K562 (cell line): ENCODE measurements around the gene BHLHE23. TPM values are rescaled to one million over a fixed set of nuclear protein-coding genes. Genes with fewer than 3 reads are reported as not detected.

Experiments
- ATAC-seq: fragments of 200-7000 bp; cut with Tn5 transposase; 3 replicates; pipeline ENCODE4 v1.9.1; 2020; ENCODE audit warnings: moderate library complexity
- BruUV-seq: library from RNA; stranded (reverse); fragments of 400-500 nt; replicated peaks from 2 replicates; lab custom pipeline; 2021; lab: Mats Ljungman, UMichigan
- CTCF ChIA-PET: fragments of 300-600 bp; formaldehyde crosslinking; extraction: SDS; loops from one replicate; lab custom pipeline; 2021; ENCODE audit warnings: low intra/inter-chr PET ratio; lab: Yijun Ruan, JAX
- POLR2A ChIA-PET: fragments of 300-600, 350-650 bp; sonication (Branson Sonifier 250); formaldehyde crosslinking; extraction: SDS; loops from one replicate; lab custom pipeline; 2021; ENCODE audit warnings: antibody characterized with exemption, inconsistent platforms; lab: Yijun Ruan, JAX
- DNase-seq, 4 experiments: peaks; one replicate each; pipeline versions ENCODE4 v3.0.0 to v3.0.0-alpha.2; 2011 to 2018; ENCODE audit warnings: low spot score in 3 of 4, mixed read lengths in 3 of 4; ENCODE audit errors: extremely low read depth in 1 of 4
- FAIRE-seq: peaks from 2 replicates; lab custom pipeline; 2011; peaks lifted over from hg19 to GRCh38; lab: Jason Lieb, UNC
- H2AFZ ChIP-seq: 2 replicates; pipeline ENCODE4 v1.6.0; 2011; ENCODE audit warnings: low read depth, low read length, control low read depth, inconsistent platforms
- H3K27ac ChIP-seq: fragments of 200-600 bp; 3 replicates; pipeline ENCODE4 v1.8.0; 2011; ENCODE audit warnings: low read depth, mild to moderate bottlenecking, control low read depth, inconsistent platforms, low read length, moderate library complexity, mixed read lengths; ENCODE audit errors: extremely low read depth
- H3K27me3 ChIP-seq, 2 experiments: fragments of 300-600 bp in 1 of 2; 2 replicates in 1 of 2; 3 replicates in 1 of 2; pipeline versions ENCODE4 v1.6.0 to v1.8.0; 2011; ENCODE audit warnings: inconsistent platforms in 2 of 2, low read length in 2 of 2, mild to moderate bottlenecking in 1 of 2, mixed read lengths in 1 of 2, moderate library complexity in 1 of 2; ENCODE audit not compliant: control insufficient read depth in 2 of 2, insufficient read depth in 2 of 2
- H3K36me3 ChIP-seq: fragments of 300-600 bp; 3 replicates; pipeline ENCODE4 v1.8.0; 2011; ENCODE audit warnings: mild to moderate bottlenecking, low read length, inconsistent platforms; ENCODE audit not compliant: control insufficient read depth, insufficient read depth
- H3K4me1 ChIP-seq, 2 experiments: fragments of 200-600 bp in 1 of 2; replicated peaks in 1 of 2; 2 replicates in 1 of 2; 3 replicates in 1 of 2; pipeline versions ENCODE4 v1.5.1 to v1.8.0; 2011; ENCODE audit warnings: inconsistent platforms in 2 of 2, low read length in 2 of 2, mild to moderate bottlenecking in 1 of 2, mixed read lengths in 1 of 2, moderate library complexity in 1 of 2; ENCODE audit not compliant: control insufficient read depth in 2 of 2, insufficient read depth in 2 of 2
- H3K4me2 ChIP-seq: 2 replicates; pipeline ENCODE4 v1.6.1; 2011; ENCODE audit warnings: low read length, control low read depth, inconsistent platforms, mixed read lengths; ENCODE audit not compliant: insufficient read depth
- H3K4me3 ChIP-seq: fragments of 200-600 bp; sonication (generic), shearing (Covaris generic); 2 replicates; pipeline ENCODE4 v1.5.1; 2016; ENCODE audit warnings: control low read depth, inconsistent platforms
- H3K79me2 ChIP-seq: fragments of 200-600 bp; 3 replicates; pipeline ENCODE4 v1.8.0; 2011; ENCODE audit warnings: low read length, inconsistent platforms; ENCODE audit not compliant: control insufficient read depth, insufficient read depth
- H3K9ac ChIP-seq, 2 experiments: 2 replicates each; pipeline versions ENCODE4 v1.6.0 to v1.6.1; 2011; ENCODE audit warnings: low read depth in 2 of 2, low read length in 2 of 2, control low read depth in 1 of 2, inconsistent platforms in 1 of 2, mild to moderate bottlenecking in 1 of 2, mixed read lengths in 1 of 2; ENCODE audit not compliant: insufficient read depth in 1 of 2
- H3K9me1 ChIP-seq: one replicate; pipeline ENCODE4 v1.6.0; 2011; ENCODE audit warnings: inconsistent platforms, mild to moderate bottlenecking, low read length, moderate library complexity; ENCODE audit not compliant: control insufficient read depth, insufficient read depth
- H3K9me3 ChIP-seq: replicated peaks from 2 replicates; pipeline ENCODE4 v1.5.1; 2011; ENCODE audit warnings: low read depth, low read length, inconsistent platforms; ENCODE audit not compliant: control insufficient read depth, insufficient read depth
- H4K20me1 ChIP-seq: replicated peaks from 2 replicates; pipeline ENCODE4 v1.6.1; 2011; ENCODE audit warnings: low read length, inconsistent platforms, mixed read lengths; ENCODE audit not compliant: control insufficient read depth, insufficient read depth
- ADNP ChIP-seq: fragments of 200-800 bp; sonication (Bioruptor generic); IDR thresholded peaks from 2 replicates; pipeline ENCODE4 v1.6.1; 2016; ENCODE audit warnings: missing genetic modification characterization, missing compliant biosample characterization
- BHLHE40 ChIP-seq: IDR thresholded peaks from 2 replicates; pipeline ENCODE4 v1.6.1; 2011; ENCODE audit warnings: low read length, improper control_type of control experiment
- HMG20A ChIP-seq: fragments of 450-650 bp; formaldehyde crosslinking; conservative IDR thresholded peaks from 2 replicates; pipeline ENCODE4 v1.4.0; 2020; ENCODE audit warnings: mild to moderate bottlenecking, mixed read lengths
- ILF3 ChIP-seq: fragments of 450-650 bp; IDR thresholded peaks from 2 replicates; pipeline ENCODE4 v1.6.1; 2018; ENCODE audit warnings: antibody characterized with exemption, mild to moderate bottlenecking, moderate library complexity, borderline replicate concordance
- IRF2 ChIP-seq: sonication (generic); formaldehyde crosslinking; IDR thresholded peaks from 2 replicates; pipeline ENCODE4 v1.8.1; 2022; ENCODE audit warnings: mild to moderate bottlenecking, missing genetic modification reagents
- KLF13 ChIP-seq: fragments of 450-650 bp; IDR thresholded peaks from 2 replicates; pipeline ENCODE4 v1.6.1; 2016; ENCODE audit warnings: missing genetic modification characterization, low read depth, mild to moderate bottlenecking, missing compliant biosample characterization, moderate library complexity, borderline replicate concordance
- NFE2 ChIP-seq: IDR thresholded peaks from 2 replicates; pipeline ENCODE4 v1.6.1; 2014; ENCODE audit warnings: antibody characterized with exemption, low read depth
- NR2F6 ChIP-seq: fragments of 450-650 bp; formaldehyde crosslinking; IDR thresholded peaks from 2 replicates; pipeline ENCODE4 v1.4.0; 2020; ENCODE audit warnings: mild to moderate bottlenecking
- NR3C1 ChIP-seq: sonication (generic); formaldehyde crosslinking; IDR thresholded peaks from 2 replicates; pipeline ENCODE4 v1.8.1; 2022; ENCODE audit warnings: missing genetic modification reagents
- PRPF4 ChIP-seq: fragments of 200-400 bp; formaldehyde crosslinking; IDR thresholded peaks from one replicate; pipeline ENCODE4 v1.6.1; 2017; ENCODE audit warnings: low read length, low read depth, mild to moderate bottlenecking; ENCODE audit not compliant: insufficient read depth, poor library complexity, severe bottlenecking
- RB1 ChIP-seq: fragments of 450-650 bp; IDR thresholded peaks from 2 replicates; pipeline ENCODE4 v1.6.1; 2017; ENCODE audit warnings: low read depth, mild to moderate bottlenecking
- ZFP36 ChIP-seq: fragments of 150-350 bp; IDR thresholded peaks from 2 replicates; pipeline ENCODE4 v1.6.1; 2018; ENCODE audit warnings: low read length, low read depth; ENCODE audit not compliant: partially characterized antibody
- ZNF395 ChIP-seq: fragments of 200-800 bp; sonication (Bioruptor generic); IDR thresholded peaks from 2 replicates; pipeline ENCODE4 v1.6.1; 2017; ENCODE audit warnings: missing genetic modification characterization, missing compliant biosample characterization
- ZNF507 ChIP-seq: conservative IDR thresholded peaks from 2 replicates; pipeline ENCODE4 v1.6.1; 2017; ENCODE audit warnings: missing genetic modification characterization, missing compliant biosample characterization
- ZNF695 ChIP-seq: fragments of 450-650 bp; formaldehyde crosslinking; IDR thresholded peaks from 2 replicates; pipeline ENCODE4 v1.4.0; 2020; ENCODE audit warnings: mild to moderate bottlenecking, moderate library complexity
- WGBS: fragments of 100-300 bp; shearing (Covaris generic); methylation state at CpG from one replicate; pipeline ENCODE4 v1.1.6; 2016; ENCODE audit warnings: low coverage, mixed read lengths; ENCODE audit not compliant: insufficient coverage; ENCODE audit errors: missing lambda C conversion rate; 5-methylcytosine and 5-hydroxymethylcytosine counted together
- in situ Hi-C: fragments of 300-500 bp; cut with MboI; formaldehyde crosslinking; loops from 4 replicates; pipeline ENCODE4 v1.15.0; 2018; ENCODE audit warnings: inconsistent platforms, mixed read lengths
- intact Hi-C: fragments of 100-400 bp; cut with micrococcal nuclease; formaldehyde crosslinking; loops from 2 replicates; pipeline ENCODE4 v1.14.2; 2022
- polyA plus RNA-seq, 8 experiments: library from polyadenylated mRNA; depleted of rRNA in 4 of 8; stranded (reverse) in 5 of 8; unstranded in 3 of 8; fragments of >200 nt; fragmentation: Nextera tagmentation in 2 of 8; fragmentation: Illumina TruSeq in 1 of 8; extraction: Ambion mirVana in 2 of 8; extraction: Trizol in 1 of 8; gene quantifications; 2 replicates each; pipeline versions ENCODE4 v1.2.1 to v1.2.3, GENCODE V29; 2011 to 2014; ENCODE audit warnings: inconsistent platforms in 1 of 8, missing spikeins in 1 of 8
- total RNA-seq, 7 experiments: library from RNA; depleted of rRNA in 6 of 7; stranded (reverse); fragments of >200 nt in 6 of 7; fragmentation: Illumina TruSeq in 2 of 7; extraction: Trizol in 2 of 7; gene quantifications; 2 replicates each; pipeline versions ENCODE4 v1.2.1 to v1.2.3, GENCODE V29; 2011 to 2021; ENCODE audit warnings: low replicate concordance in 1 of 7
- TF ChIP-seq, protein P1 (sequence below): fragments of 250-450 bp; sonication (Bioruptor Pico); IDR thresholded peaks from 2 replicates; pipeline ENCODE4 v1.4.0; 2020
- TF ChIP-seq, protein P2 (sequence below): IDR thresholded peaks from 2 replicates; pipeline ENCODE4 v1.6.1; 2011; ENCODE audit not compliant: insufficient read length; ENCODE audit errors: extremely low read depth

BHLHE23 gene
- total and polyA plus RNA-seq, 9 of the 15 experiments (the other 6 are each of a cell fraction or from before 2014, with no cell fraction given) = not detected

- Histone ChIP-seq H3K4me1 (peaks cover 0 to 14% of the 10 kb centered on the region in 2 experiments; a peak in 2 of 5 replicates), H3K79me2 (no peaks in the 10 kb centered on the region), H3K9ac (no peak overlapping the region), H3K36me3 (no peaks in the 10 kb centered on the region), H4K20me1 (peaks cover 1% of the 10 kb centered on the region), H3K9me3 (peaks cover 2% of the 10 kb centered on the region; the same call in 1 of the 2 replicates), H2AFZ (no peak overlapping the region), H3K27ac (no peak overlapping the region), H3K4me2 (no peak overlapping the region), H3K4me3 (no peak overlapping the region), H3K27me3 (peaks cover 31 to 55% of the 10 kb centered on the region in 2 experiments), H3K9me1 (no peaks in the 10 kb centered on the region)
- in situ Hi-C loops = no loop called here
- no TSS peak for BruUV-seq
- POLR2A ChIA-PET = no interaction called here
- WGBS = 0% methylated on average over 7 of the region's 7 CpGs
- FAIRE-seq = no peak
- intact Hi-C loops = no loop called here
- DNase-seq = no peak
- TF ChIP-seq PRPF4 = no peak
- no peak for TF ChIP-seq ZNF395 (CRISPR knock-in tag)
- TF ChIP-seq NR3C1 (CRISPR knock-in tag) = no peak
- TF ChIP-seq ZFP36 = no peak
- no peak for TF ChIP-seq KLF13 (tag)
- TF ChIP-seq ILF3 = no peak
- TF ChIP-seq RB1 = no peak
- no peak for TF ChIP-seq ZNF507
- TF ChIP-seq, protein P1, sequence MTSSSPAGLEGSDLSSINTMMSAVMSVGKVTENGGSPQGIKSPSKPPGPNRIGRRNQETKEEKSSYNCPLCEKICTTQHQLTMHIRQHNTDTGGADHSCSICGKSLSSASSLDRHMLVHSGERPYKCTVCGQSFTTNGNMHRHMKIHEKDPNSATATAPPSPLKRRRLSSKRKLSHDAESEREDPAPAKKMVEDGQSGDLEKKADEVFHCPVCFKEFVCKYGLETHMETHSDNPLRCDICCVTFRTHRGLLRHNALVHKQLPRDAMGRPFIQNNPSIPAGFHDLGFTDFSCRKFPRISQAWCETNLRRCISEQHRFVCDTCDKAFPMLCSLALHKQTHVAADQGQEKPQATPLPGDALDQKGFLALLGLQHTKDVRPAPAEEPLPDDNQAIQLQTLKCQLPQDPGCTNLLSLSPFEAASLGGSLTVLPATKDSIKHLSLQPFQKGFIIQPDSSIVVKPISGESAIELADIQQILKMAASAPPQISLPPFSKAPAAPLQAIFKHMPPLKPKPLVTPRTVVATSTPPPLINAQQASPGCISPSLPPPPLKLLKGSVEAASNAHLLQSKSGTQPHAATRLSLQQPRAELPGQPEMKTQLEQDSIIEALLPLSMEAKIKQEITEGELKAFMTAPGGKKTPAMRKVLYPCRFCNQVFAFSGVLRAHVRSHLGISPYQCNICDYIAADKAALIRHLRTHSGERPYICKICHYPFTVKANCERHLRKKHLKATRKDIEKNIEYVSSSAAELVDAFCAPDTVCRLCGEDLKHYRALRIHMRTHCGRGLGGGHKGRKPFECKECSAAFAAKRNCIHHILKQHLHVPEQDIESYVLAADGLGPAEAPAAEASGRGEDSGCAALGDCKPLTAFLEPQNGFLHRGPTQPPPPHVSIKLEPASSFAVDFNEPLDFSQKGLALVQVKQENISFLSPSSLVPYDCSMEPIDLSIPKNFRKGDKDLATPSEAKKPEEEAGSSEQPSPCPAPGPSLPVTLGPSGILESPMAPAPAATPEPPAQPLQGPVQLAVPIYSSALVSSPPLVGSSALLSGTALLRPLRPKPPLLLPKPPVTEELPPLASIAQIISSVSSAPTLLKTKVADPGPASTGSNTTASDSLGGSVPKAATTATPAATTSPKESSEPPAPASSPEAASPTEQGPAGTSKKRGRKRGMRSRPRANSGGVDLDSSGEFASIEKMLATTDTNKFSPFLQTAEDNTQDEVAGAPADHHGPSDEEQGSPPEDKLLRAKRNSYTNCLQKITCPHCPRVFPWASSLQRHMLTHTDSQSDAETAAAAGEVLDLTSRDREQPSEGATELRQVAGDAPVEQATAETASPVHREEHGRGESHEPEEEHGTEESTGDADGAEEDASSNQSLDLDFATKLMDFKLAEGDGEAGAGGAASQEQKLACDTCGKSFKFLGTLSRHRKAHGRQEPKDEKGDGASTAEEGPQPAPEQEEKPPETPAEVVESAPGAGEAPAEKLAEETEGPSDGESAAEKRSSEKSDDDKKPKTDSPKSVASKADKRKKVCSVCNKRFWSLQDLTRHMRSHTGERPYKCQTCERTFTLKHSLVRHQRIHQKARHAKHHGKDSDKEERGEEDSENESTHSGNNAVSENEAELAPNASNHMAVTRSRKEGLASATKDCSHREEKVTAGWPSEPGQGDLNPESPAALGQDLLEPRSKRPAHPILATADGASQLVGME (CRISPR knock-in tag) = no peak
- no peak for TF ChIP-seq NR2F6 (CRISPR knock-in tag)
- no peak for TF ChIP-seq ADNP (tag)
- TF ChIP-seq IRF2 (CRISPR knock-in tag) = no peak
- TF ChIP-seq ZNF695 = no peak
- TF ChIP-seq BHLHE40 = no peak
- TF ChIP-seq, protein P2, sequence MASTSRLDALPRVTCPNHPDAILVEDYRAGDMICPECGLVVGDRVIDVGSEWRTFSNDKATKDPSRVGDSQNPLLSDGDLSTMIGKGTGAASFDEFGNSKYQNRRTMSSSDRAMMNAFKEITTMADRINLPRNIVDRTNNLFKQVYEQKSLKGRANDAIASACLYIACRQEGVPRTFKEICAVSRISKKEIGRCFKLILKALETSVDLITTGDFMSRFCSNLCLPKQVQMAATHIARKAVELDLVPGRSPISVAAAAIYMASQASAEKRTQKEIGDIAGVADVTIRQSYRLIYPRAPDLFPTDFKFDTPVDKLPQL = no peak
- TF ChIP-seq HMG20A (CRISPR knock-in tag) = no peak
- TF ChIP-seq NFE2 = no peak
- CTCF ChIA-PET = no interaction called here
- ATAC-seq = no peak
These were observed 35.0 kb upstream of the BHLHE23 start for GRCh38 chr20:63041776-63042175.
